GM23338 (cell line): ENCODE data around the gene THAP8. TPM values are rescaled to one million over a fixed set of nuclear protein-coding genes. Genes with fewer than 3 reads are reported as not detected.

ENCODE experiments used
- ATAC-seq: fragments of 200-7000 bp; cut with Tn5 transposase; 3 replicates; pipeline ENCODE4 v1.9.1; 2020
- DNase-seq: peaks from one replicate; pipeline ENCODE4 v3.0.0-alpha.2; 2015; ENCODE audit warnings: low spot score
- H2AFZ ChIP-seq: fragments of 200-600 bp; sonication (generic); 2 replicates; pipeline ENCODE4 v1.8.0; 2016; ENCODE audit warnings: antibody characterized with exemption, mild to moderate bottlenecking, moderate library complexity
- H3F3A ChIP-seq: fragments of 200-600 bp; sonication (generic); replicated peaks from 2 replicates; pipeline ENCODE4 v1.8.0; 2017; ENCODE audit warnings: antibody characterized with exemption, mixed run types, low read depth
- H3K27ac ChIP-seq: fragments of 200-600 bp; sonication (generic); 2 replicates; pipeline ENCODE4 v1.6.1; 2016; ENCODE audit warnings: low read depth
- H3K27me3 ChIP-seq: fragments of 200-600 bp; sonication (generic); 2 replicates; pipeline ENCODE4 v1.8.0; 2016; ENCODE audit warnings: mild to moderate bottlenecking, mixed run types, moderate library complexity; ENCODE audit not compliant: insufficient read depth
- H3K36me3 ChIP-seq: fragments of 200-600 bp; sonication (generic); 2 replicates; pipeline ENCODE4 v1.8.0; 2016; ENCODE audit warnings: mild to moderate bottlenecking; ENCODE audit not compliant: insufficient read depth
- H3K4me1 ChIP-seq: fragments of 200-600 bp; sonication (generic); 2 replicates; pipeline ENCODE4 v1.8.0; 2016; ENCODE audit warnings: mild to moderate bottlenecking, moderate library complexity; ENCODE audit not compliant: insufficient read depth
- H3K4me2 ChIP-seq: fragments of 200-600 bp; sonication (generic); 2 replicates; pipeline ENCODE4 v1.7.1; 2017; ENCODE audit warnings: mixed run types
- H3K4me3 ChIP-seq: fragments of 200-600 bp; sonication (generic); 2 replicates; pipeline ENCODE4 v1.6.1; 2016; ENCODE audit warnings: mixed run types
- H3K79me2 ChIP-seq: fragments of 200-600 bp; sonication (generic); replicated peaks from 2 replicates; pipeline ENCODE4 v1.8.0; 2017; ENCODE audit warnings: mild to moderate bottlenecking; ENCODE audit not compliant: insufficient read depth
- H3K9me2 ChIP-seq: fragments of 200-600 bp; sonication (generic); 2 replicates; pipeline ENCODE4 v1.8.0; 2017; ENCODE audit not compliant: insufficient read depth
- H4K20me1 ChIP-seq: fragments of 200-600 bp; sonication (generic); replicated peaks from 2 replicates; pipeline ENCODE4 v1.8.0; 2017; ENCODE audit warnings: mild to moderate bottlenecking; ENCODE audit not compliant: insufficient read depth
- H3K27ac Mint-ChIP-seq: 2 replicates; pipeline ENCODE4 v1.8.0; 2020; ENCODE audit warnings: inconsistent platforms, mild to moderate bottlenecking, moderate library complexity, mixed read lengths
- H3K27me3 Mint-ChIP-seq: 3 replicates; pipeline ENCODE4 v1.8.0; 2022; ENCODE audit warnings: low read depth, mild to moderate bottlenecking, moderate library complexity, mixed read lengths, inconsistent platforms; ENCODE audit not compliant: insufficient read depth, poor library complexity
- H3K36me3 Mint-ChIP-seq: 3 replicates; pipeline ENCODE4 v1.8.0; 2021; ENCODE audit warnings: low read depth, mild to moderate bottlenecking, inconsistent platforms, moderate library complexity, mixed read lengths
- H3K4me1 Mint-ChIP-seq: 3 replicates; pipeline ENCODE4 v1.8.0; 2020; ENCODE audit warnings: mild to moderate bottlenecking, inconsistent platforms, mixed read lengths
- H3K4me3 Mint-ChIP-seq: 3 replicates; pipeline ENCODE4 v1.8.0; 2021; ENCODE audit warnings: moderate library complexity, mild to moderate bottlenecking, inconsistent platforms, mixed read lengths
- H3K9me3 Mint-ChIP-seq: 3 replicates; pipeline ENCODE4 v1.8.0; 2020; ENCODE audit warnings: moderate library complexity, mild to moderate bottlenecking, inconsistent platforms, mixed read lengths
- CREB1 ChIP-seq: fragments of 250-450 bp; sonication (Bioruptor Pico); IDR thresholded peaks from 2 replicates; pipeline ENCODE4 v1.5.0; 2020; ENCODE audit warnings: low read depth, mild to moderate bottlenecking, moderate library complexity
- CTCF ChIP-seq, 2 experiments: fragments of 200-600 bp in 1 of 2; sonication (generic) in 1 of 2; conservative IDR thresholded peaks; 2 replicates each; pipeline versions ENCODE4 v1.5.1 to v1.6.1; 2016 to 2017; ENCODE audit warnings: antibody characterized with exemption in 2 of 2, low read depth in 2 of 2, mild to moderate bottlenecking in 2 of 2, moderate library complexity in 1 of 2
- ETS1 ChIP-seq: IDR thresholded peaks from 2 replicates; pipeline ENCODE4 v1.6.1; 2016; ENCODE audit warnings: antibody characterized with exemption
- EZH2 ChIP-seq: fragments of 200-600 bp; sonication (generic); IDR thresholded peaks from one replicate; pipeline ENCODE4 v1.8.0; 2017; ENCODE audit warnings: antibody characterized with exemption, mild to moderate bottlenecking, low read depth; ENCODE audit not compliant: unreplicated experiment
- EZH2phosphoT487 ChIP-seq: fragments of 200-600 bp; sonication (generic); IDR thresholded peaks from one replicate; pipeline ENCODE4 v1.8.1; 2018; ENCODE audit warnings: antibody characterized with exemption; ENCODE audit not compliant: unreplicated experiment
- JUNB ChIP-seq: IDR thresholded peaks from one replicate; pipeline ENCODE4 v1.6.1; 2016; ENCODE audit warnings: antibody characterized with exemption; ENCODE audit not compliant: unreplicated experiment
- NANOG ChIP-seq: IDR thresholded peaks from 2 replicates; pipeline ENCODE4 v1.6.1; 2016; ENCODE audit warnings: antibody characterized with exemption, borderline replicate concordance
- POLR2AphosphoS5 ChIP-seq: IDR thresholded peaks from 2 replicates; pipeline ENCODE4 v1.6.1; 2016; ENCODE audit warnings: antibody characterized with exemption, low read depth
- REST ChIP-seq: IDR thresholded peaks from one replicate; pipeline ENCODE4 v1.6.1; 2018; ENCODE audit warnings: antibody characterized with exemption; ENCODE audit not compliant: unreplicated experiment
- STAT1 ChIP-seq: IDR thresholded peaks from one replicate; pipeline ENCODE4 v1.6.1; 2016; ENCODE audit warnings: antibody characterized with exemption; ENCODE audit not compliant: unreplicated experiment
- ZNF114 ChIP-seq: fragments of 250-450 bp; sonication (Bioruptor Pico); IDR thresholded peaks from 2 replicates; pipeline ENCODE4 v1.5.0; 2020; ENCODE audit warnings: mild to moderate bottlenecking, moderate library complexity
- ZNF331 ChIP-seq: fragments of 250-450 bp; sonication (Bioruptor Pico); IDR thresholded peaks from 2 replicates; pipeline ENCODE4 v1.5.0; 2020; ENCODE audit warnings: low read depth, mild to moderate bottlenecking, moderate library complexity
- ZNF462 ChIP-seq: fragments of 250-450 bp; sonication (Bioruptor Pico); IDR thresholded peaks from 2 replicates; pipeline ENCODE4 v1.5.0; 2020; ENCODE audit warnings: mild to moderate bottlenecking, moderate library complexity
- polyA plus RNA-seq: library from polyadenylated mRNA; unstranded; fragments of >200 nt; fragmentation: Nextera tagmentation; extraction: Ambion mirVana; gene quantifications from 2 replicates; pipeline ENCODE4 v1.2.1, GENCODE V29; 2016
- total RNA-seq: library from RNA; depleted of rRNA; stranded (reverse); fragments of >200 nt; shearing (Covaris generic); gene quantifications from 2 replicates; pipeline ENCODE4 v1.2.3, GENCODE V29; 2014

THAP8 gene
- total and polyA plus RNA-seq, 2 experiments from 2014 or later = 12.7 to 13.7 TPM

- Histone ChIP-seq H3F3A (0 out of 2 replicates have a peak, but pooled peaks cover 2% of the 10 kb centered on the region), H4K20me1 (no peaks in the 10 kb centered on the region; the same call in 1 of the 2 replicates), H3K36me3 (peaks cover 19% of the 10 kb centered on the region), H3K4me2 (no peak overlapping the region), H2AFZ (no peak overlapping the region), H3K27me3 (no peaks in the 10 kb centered on the region), H3K79me2 (no peaks in the 10 kb centered on the region), H3K27ac (no peak overlapping the region), H3K4me1 (no peaks in the 10 kb centered on the region), H3K4me3 (no peak overlapping the region), H3K9me2 (no peaks in the 10 kb centered on the region)
- Mint-ChIP-seq H3K27me3 (peaks cover 2% of the 10 kb centered on the region), H3K4me1 (no peaks in the 10 kb centered on the region), H3K36me3 (peaks cover 55% of the 10 kb centered on the region), H3K9me3 (no peaks in the 10 kb centered on the region), H3K27ac (no peak overlapping the region; the same call in 1 of the 2 replicates), H3K4me3 (no peak overlapping the region)
- TF ChIP-seq NANOG = no peak
- no peak for TF ChIP-seq ZNF462
- no peak for TF ChIP-seq REST
- TF ChIP-seq ZNF331 (CRISPR knock-in tag) = no peak
- TF ChIP-seq EZH2 = no peak
- no peak for TF ChIP-seq ETS1
- TF ChIP-seq EZH2phosphoT487 = no peak
- TF ChIP-seq ZNF114 (CRISPR knock-in tag) = no peak
- TF ChIP-seq JUNB = no peak
- TF ChIP-seq CTCF (conservative IDR thresholded peaks at IDR 0.05; ENCODE audit: low read depth in 2 of 2) = no peak
- no peak for TF ChIP-seq STAT1
- TF ChIP-seq CREB1 (CRISPR knock-in tag) = no peak
- no peak for TF ChIP-seq POLR2AphosphoS5
- DNase-seq (no peak), ATAC-seq (no peak)
These were observed 43.0 kb upstream of the THAP8 start for GRCh38 chr19:36097036-36097435.
